CD8-positive, alpha-beta memory T cell (primary cell): Measurements from ENCODE around the gene ST14. TPM values are rescaled to one million over a fixed set of nuclear protein-coding genes. Genes with fewer than 3 reads are reported as not detected.
"Not testable (repeated sequence)": the region's sequence is repeated elsewhere in the genome, so short reads cannot be mapped to it uniquely, and the experiment has no call there.

Source experiments
- CTCF ChIA-PET: fragments of 350-600 bp; sonication (Branson Sonifier 250); formaldehyde crosslinking; loops from one replicate; lab custom pipeline; 2021; ENCODE audit warnings: antibody characterized with exemption; lab: Charles Lee
- POLR2A ChIA-PET: fragments of 350-600 bp; sonication (Branson Sonifier 250); formaldehyde crosslinking; loops from one replicate; lab custom pipeline; 2021; ENCODE audit warnings: antibody characterized with exemption; lab: Charles Lee
- DNase-seq, 5 donors: peaks; one replicate each; pipeline versions ENCODE4 v3.0.0 to v3.0.0-alpha.2; 2020 to 2022; ENCODE audit warnings: mixed read lengths in 1 of 5
- H3K27ac ChIP-seq: one replicate; pipeline ENCODE4 v1.7.0; 2013; ENCODE audit warnings: low read depth, mild to moderate bottlenecking, low read length, moderate library complexity
- H3K27me3 ChIP-seq: 2 replicates; pipeline ENCODE4 v1.7.0; 2013; ENCODE audit warnings: low read length, mild to moderate bottlenecking; ENCODE audit not compliant: insufficient read depth, poor library complexity, severe bottlenecking
- H3K36me3 ChIP-seq: 2 replicates; pipeline ENCODE4 v1.7.0; 2013; ENCODE audit warnings: mild to moderate bottlenecking, low read length, moderate library complexity; ENCODE audit not compliant: insufficient read depth
- H3K4me1 ChIP-seq: 2 replicates; pipeline ENCODE4 v1.7.0; 2013; ENCODE audit warnings: mild to moderate bottlenecking, low read length, moderate library complexity; ENCODE audit not compliant: insufficient read depth
- H3K4me3 ChIP-seq: 2 replicates; pipeline ENCODE4 v1.7.0; 2013; ENCODE audit warnings: mild to moderate bottlenecking, low read length
- H3K9me3 ChIP-seq: 2 replicates; pipeline ENCODE4 v1.7.0; 2013; ENCODE audit warnings: mild to moderate bottlenecking, low read length
- H3K27ac Mint-ChIP-seq, 8 donors: one replicate each; pipeline ENCODE4 v1.8.0; 2020 to 2021; ENCODE audit warnings: mixed read lengths in 8 of 8, mild to moderate bottlenecking in 6 of 8, inconsistent platforms in 3 of 8, moderate library complexity in 3 of 8
- H3K27me3 Mint-ChIP-seq, 2 donors: one replicate each; pipeline ENCODE4 v1.8.0; 2020 to 2021; ENCODE audit warnings: mixed read lengths in 2 of 2, mild to moderate bottlenecking in 1 of 2, moderate library complexity in 1 of 2
- H3K36me3 Mint-ChIP-seq, 3 donors: one replicate each; pipeline ENCODE4 v1.8.0; 2020 to 2021; ENCODE audit warnings: mixed read lengths in 3 of 3, inconsistent platforms in 1 of 3, mild to moderate bottlenecking in 1 of 3
- H3K4me1 Mint-ChIP-seq, 3 donors: one replicate each; pipeline ENCODE4 v1.8.0; 2020 to 2021; ENCODE audit warnings: mixed read lengths in 3 of 3, inconsistent platforms in 1 of 3, mild to moderate bottlenecking in 1 of 3
- H3K4me3 Mint-ChIP-seq, 7 donors: one replicate each; pipeline ENCODE4 v1.8.0; 2020 to 2021; ENCODE audit warnings: mixed read lengths in 7 of 7, mild to moderate bottlenecking in 6 of 7, moderate library complexity in 4 of 7, inconsistent platforms in 2 of 7
- H3K9me3 Mint-ChIP-seq, 5 donors: one replicate each; pipeline ENCODE4 v1.8.0; 2020 to 2022; ENCODE audit warnings: mixed read lengths in 5 of 5, mild to moderate bottlenecking in 3 of 5, moderate library complexity in 2 of 5, inconsistent platforms in 1 of 5
- polyA plus RNA-seq: library from polyadenylated mRNA; unstranded; fragments of 300-500 nt; fragmentation: Illumina TruSeq; gene quantifications from one replicate; pipeline ENCODE4 v1.2.3, GENCODE V29; 2021
- total RNA-seq, 2 experiments: library from RNA; stranded (reverse); gene quantifications; one replicate each; pipeline ENCODE4 v1.2.3, GENCODE V29; 2021

ST14 gene
- total and polyA plus RNA-seq, 3 experiments from 2014 or later: 0.18 to 0.35 TPM; not detected in 1

GRCh38 chr11:130188047-130188446, 28.5 kb downstream of the ST14 start:
- Mint-ChIP-seq H3K9me3 (peaks cover 0 to 2% (median 0%) of the 10 kb centered on the region in 5 donors), H3K4me3 (no peak overlapping the region), H3K27ac (no peak overlapping the region), H3K4me1 (no peaks in the 10 kb centered on the region), H3K36me3 (no peaks in the 10 kb centered on the region), H3K27me3 (peaks cover 4 to 17% of the 10 kb centered on the region in 2 donors)
- H3K4me1 ChIP-seq: no peaks in the 10 kb centered on the region
- ChIA-PET CTCF (no interaction called here), POLR2A (no interaction called here)
- H3K4me3 ChIP-seq: no peak overlapping the region
- DNase-seq: no peak
- no peaks in the 10 kb centered on the region for H3K9me3 ChIP-seq
- no peaks in the 10 kb centered on the region for H3K27me3 ChIP-seq
- no peak overlapping the region for H3K27ac ChIP-seq
- no peaks in the 10 kb centered on the region for H3K36me3 ChIP-seq

DNA sequence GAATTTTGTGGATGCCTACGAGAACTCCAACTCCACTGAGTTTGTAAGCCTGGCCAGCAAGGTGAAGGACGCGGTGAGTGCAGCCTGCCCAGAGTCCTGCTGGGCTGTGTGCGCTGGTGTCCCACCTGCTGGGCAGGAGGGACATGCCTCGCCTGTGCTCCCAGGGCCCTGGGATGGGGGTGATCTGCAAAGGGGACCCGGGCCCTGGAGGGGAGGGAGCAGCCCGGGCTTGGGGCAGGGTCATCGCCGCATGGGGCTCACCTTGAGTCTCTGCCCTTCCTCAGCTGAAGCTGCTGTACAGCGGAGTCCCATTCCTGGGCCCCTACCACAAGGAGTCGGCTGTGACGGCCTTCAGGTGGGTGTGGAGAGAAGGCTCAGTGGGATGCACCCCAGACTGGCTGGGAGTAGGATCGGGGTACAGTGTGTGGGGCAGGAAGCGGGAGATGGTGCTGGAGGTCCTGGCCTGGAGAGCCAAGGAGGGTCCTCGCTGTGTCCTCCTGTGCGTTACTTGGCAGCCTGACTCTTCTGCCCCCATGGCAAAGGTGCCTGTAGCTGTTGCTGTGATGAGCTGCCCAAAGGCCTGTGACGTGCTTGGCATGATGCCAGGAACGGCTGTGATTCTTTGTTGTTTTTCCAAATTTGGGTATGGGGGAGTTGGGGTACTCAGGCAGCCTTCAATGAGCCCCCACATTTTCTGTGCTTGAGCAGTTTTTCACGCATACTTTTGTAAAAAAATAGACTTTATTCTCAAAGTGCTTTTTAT, 29.2 kb downstream of the ST14 start:
- Histone ChIP-seq H3K27ac (no peak overlapping the region), H3K27me3 (no peaks in the 10 kb centered on the region), H3K4me3 (no peak overlapping the region), H3K36me3 (no peaks in the 10 kb centered on the region), H3K4me1 (no peaks in the 10 kb centered on the region), H3K9me3 (no peaks in the 10 kb centered on the region)
- H3K9me3 Mint-ChIP-seq: peaks cover 0 to 2% (median 0%) of the 10 kb centered on the region in 5 donors
- H3K27ac Mint-ChIP-seq: no peak overlapping the region
- H3K4me1 Mint-ChIP-seq: no peaks in the 10 kb centered on the region
- peaks cover 4 to 14% of the 10 kb centered on the region in 2 donors for H3K27me3 Mint-ChIP-seq
- peak in 1 of 5 donors; percentile 38 for DNase-seq
- no peak overlapping the region for H3K4me3 Mint-ChIP-seq
- CTCF ChIA-PET: no interaction called here
- POLR2A ChIA-PET: no interaction called here
- no peaks in the 10 kb centered on the region for H3K36me3 Mint-ChIP-seq

GRCh38 chr11:130189492-130190210, 30.1 kb downstream of the ST14 start:
- no peaks in the 10 kb centered on the region for H3K4me1 ChIP-seq
- H3K36me3 Mint-ChIP-seq: no peaks in the 10 kb centered on the region
- no peaks in the 10 kb centered on the region for H3K27me3 ChIP-seq
- no peaks in the 10 kb centered on the region for H3K9me3 Mint-ChIP-seq
- H3K27ac ChIP-seq: no peak overlapping the region
- ChIA-PET POLR2A (no interaction called here), CTCF (no interaction called here)
- DNase-seq: peak in 1 of 5 donors; percentile 34
- no peak overlapping the region for H3K27ac Mint-ChIP-seq
- peaks cover 2 to 10% of the 10 kb centered on the region in 2 donors for H3K27me3 Mint-ChIP-seq
- H3K4me3 Mint-ChIP-seq: no peak overlapping the region
- no peak overlapping the region for H3K4me3 ChIP-seq
- peaks cover 0 to 2% (median 0%) of the 10 kb centered on the region in 3 donors for H3K4me1 Mint-ChIP-seq
- H3K9me3 ChIP-seq: no peaks in the 10 kb centered on the region
- no peaks in the 10 kb centered on the region for H3K36me3 ChIP-seq

DNA sequence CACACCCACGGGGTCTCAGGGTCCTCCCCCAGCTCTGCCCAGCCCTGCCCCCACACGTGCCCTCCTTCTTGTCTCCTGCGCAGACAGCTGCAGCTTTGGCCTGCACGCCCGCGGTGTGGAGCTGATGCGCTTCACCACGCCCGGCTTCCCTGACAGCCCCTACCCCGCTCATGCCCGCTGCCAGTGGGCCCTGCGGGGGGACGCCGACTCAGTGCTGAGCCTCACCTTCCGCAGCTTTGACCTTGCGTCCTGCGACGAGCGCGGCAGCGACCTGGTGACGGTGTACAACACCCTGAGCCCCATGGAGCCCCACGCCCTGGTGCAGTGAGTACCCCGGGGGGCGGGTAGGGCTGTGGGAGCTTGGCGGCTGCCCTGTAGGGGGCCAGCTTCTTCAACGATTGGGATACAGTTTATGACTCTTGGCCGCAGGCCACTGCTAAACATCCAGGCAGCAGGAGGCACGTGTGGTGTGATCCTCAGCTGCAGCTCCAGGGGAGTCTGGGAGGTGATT, 30.8 kb downstream of the ST14 start:
- Mint-ChIP-seq H3K4me1 (peaks cover 0 to 4% (median 0%) of the 10 kb centered on the region in 3 donors), H3K27ac (no peak overlapping the region), H3K9me3 (no peaks in the 10 kb centered on the region), H3K27me3 (peaks cover 2 to 4% of the 10 kb centered on the region in 2 donors), H3K36me3 (no peaks in the 10 kb centered on the region), H3K4me3 (no peak overlapping the region)
- Histone ChIP-seq H3K27ac (no peak overlapping the region), H3K4me3 (no peak overlapping the region), H3K4me1 (no peaks in the 10 kb centered on the region), H3K9me3 (no peaks in the 10 kb centered on the region), H3K36me3 (no peaks in the 10 kb centered on the region), H3K27me3 (no peaks in the 10 kb centered on the region)
- POLR2A ChIA-PET: no interaction called here
- CTCF ChIA-PET: no interaction called here
- peak in 1 of 5 donors; percentile 33 for DNase-seq

DNA sequence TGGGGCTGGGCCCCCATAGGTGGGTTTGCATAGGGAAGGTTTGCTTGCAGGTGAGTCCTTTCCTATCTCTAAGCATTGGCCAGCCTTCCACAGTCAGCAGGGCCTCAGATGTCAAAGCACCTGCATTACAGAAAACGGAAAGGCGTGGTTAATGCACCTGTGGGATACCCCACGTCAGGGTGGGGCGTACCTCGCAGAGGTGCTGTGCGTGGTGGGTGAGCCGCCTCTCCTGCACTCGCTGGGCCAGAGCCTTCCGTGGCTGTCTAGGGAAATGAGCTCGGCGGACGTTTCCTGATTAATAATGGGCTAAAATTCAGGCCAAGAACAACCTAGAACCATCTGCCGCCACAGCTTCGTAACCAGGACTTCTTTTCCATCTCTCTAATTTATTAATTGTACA, 32.3 kb downstream of the ST14 start:
- ChIA-PET POLR2A (interaction anchor here (0.7 kb wide), 1 partner anchor 24 kb away, joined by 6 read pairs; no protein-coding TSS in a partner anchor), CTCF (no interaction called here)
- no peak overlapping the region for H3K4me3 ChIP-seq
- H3K4me3 Mint-ChIP-seq: no peak overlapping the region
- H3K36me3 Mint-ChIP-seq: no peaks in the 10 kb centered on the region
- no peaks in the 10 kb centered on the region for H3K9me3 ChIP-seq
- H3K27ac Mint-ChIP-seq: peak overlapping the region in 2 of 8 donors; percentile 12 to 39
- H3K4me1 Mint-ChIP-seq: peaks cover 0 to 4% (median 0%) of the 10 kb centered on the region in 3 donors
- H3K36me3 ChIP-seq: no peaks in the 10 kb centered on the region
- no peaks in the 10 kb centered on the region for H3K4me1 ChIP-seq
- H3K27me3 Mint-ChIP-seq: peaks cover 0 to 2% of the 10 kb centered on the region in 2 donors
- no peak overlapping the region for H3K27ac ChIP-seq
- no peaks in the 10 kb centered on the region for H3K27me3 ChIP-seq
- DNase-seq: peak in 1 of 5 donors; percentile 13
- H3K9me3 Mint-ChIP-seq: no peaks in the 10 kb centered on the region

DNA sequence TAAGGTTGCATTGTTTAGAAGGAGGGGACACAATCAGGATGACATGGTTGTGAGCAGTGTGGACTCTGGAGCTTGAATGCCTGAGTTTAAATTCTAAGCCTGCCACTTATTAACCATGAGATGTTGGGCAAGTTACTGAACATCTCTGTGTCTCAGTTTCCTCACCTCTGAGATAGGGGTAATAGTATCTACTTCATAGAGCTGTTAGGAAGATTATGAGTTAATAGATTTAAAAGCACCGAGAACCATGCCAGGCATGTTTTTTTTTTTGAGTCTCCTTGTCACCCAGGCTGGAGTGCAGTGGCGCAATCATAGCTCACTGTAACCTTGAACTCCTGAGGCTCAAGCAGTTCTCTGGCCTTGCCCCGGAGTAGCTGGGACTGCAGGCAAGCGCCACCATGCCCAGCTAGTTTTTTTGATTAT, 33.3 kb downstream of the ST14 start:
- Histone ChIP-seq H3K9me3 (no peaks in the 10 kb centered on the region), H3K27ac (no peak overlapping the region), H3K36me3 (no peaks in the 10 kb centered on the region), H3K4me1 (no peaks in the 10 kb centered on the region), H3K27me3 (no peaks in the 10 kb centered on the region), H3K4me3 (no peak overlapping the region)
- H3K9me3 Mint-ChIP-seq: no peaks in the 10 kb centered on the region
- H3K4me1 Mint-ChIP-seq: peaks cover 0 to 4% (median 0%) of the 10 kb centered on the region in 3 donors
- H3K27me3 Mint-ChIP-seq: peaks cover 0 to 2% of the 10 kb centered on the region in 2 donors
- no peak overlapping the region for H3K27ac Mint-ChIP-seq
- H3K36me3 Mint-ChIP-seq: no peaks in the 10 kb centered on the region
- DNase-seq: no peak
- H3K4me3 Mint-ChIP-seq: no peak overlapping the region
- CTCF ChIA-PET: interaction anchor here (1.4 kb wide), 1 partner anchor 20 kb away, joined by 5 read pairs; no protein-coding TSS in a partner anchor
- POLR2A ChIA-PET: no interaction called here

DNA sequence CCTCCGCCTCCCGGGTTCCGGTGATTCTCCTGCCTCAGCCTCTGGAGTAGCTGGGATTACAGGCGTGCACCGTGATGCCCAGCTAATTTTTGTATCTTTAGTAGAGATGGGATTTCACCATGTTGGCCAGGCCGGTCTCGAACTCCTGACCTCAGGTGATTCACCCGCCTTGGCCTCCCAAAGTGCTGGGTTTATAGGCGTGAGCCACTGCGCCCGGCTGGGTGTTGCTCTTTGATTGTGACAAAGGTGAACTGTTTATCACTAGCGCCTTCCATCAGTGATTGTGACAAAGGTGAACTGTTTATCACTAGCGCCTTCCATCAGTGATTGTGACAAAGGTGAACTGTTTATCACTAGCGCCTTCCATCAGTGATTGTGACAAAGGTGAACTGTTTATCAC, 34.0 kb downstream of the ST14 start:
- H3K4me1 ChIP-seq, H3K27me3 ChIP-seq, H3K36me3 Mint-ChIP-seq, DNase-seq, H3K9me3 Mint-ChIP-seq, H3K4me1 Mint-ChIP-seq, H3K9me3 ChIP-seq, POLR2A ChIA-PET, H3K4me3 Mint-ChIP-seq, H3K4me3 ChIP-seq, H3K27me3 Mint-ChIP-seq, H3K36me3 ChIP-seq, H3K27ac ChIP-seq: not testable (repeated sequence)
- CTCF ChIA-PET: interaction anchor here (1.4 kb wide), 1 partner anchor 19 kb away, joined by 5 read pairs; no protein-coding TSS in a partner anchor
- peak overlapping the region in 1 of 8 donors; percentile 89 for H3K27ac Mint-ChIP-seq
